Lower lobe of right lung (tissue), 2 donors: ENCODE results near the gene TNC. TPM values are rescaled to one million over a fixed set of nuclear protein-coding genes. Genes with fewer than 3 reads are reported as not detected.

Experiments used
- ATAC-seq, 2 donors: fragments of 200-7000 bp; cut with Tn5 transposase; one replicate each; pipeline ENCODE4 v1.9.1; 2020 to 2022; ENCODE audit warnings: mild to moderate bottlenecking in 2 of 2, moderate library complexity in 2 of 2
- DNase-seq: peaks from one replicate; pipeline ENCODE4 v3.0.0-alpha.2; 2020
- H3K27ac ChIP-seq: fragments of 200-600 bp; one replicate; pipeline ENCODE4 v1.8.0; 2022
- H3K27me3 ChIP-seq: fragments of 200-600 bp; one replicate; pipeline ENCODE4 v1.8.0; 2022; ENCODE audit warnings: low read depth
- H3K36me3 ChIP-seq: fragments of 200-600 bp; one replicate; pipeline ENCODE4 v1.8.0; 2022; ENCODE audit warnings: mild to moderate bottlenecking
- H3K4me1 ChIP-seq: fragments of 200-600 bp; one replicate; pipeline ENCODE4 v1.8.0; 2022
- H3K4me3 ChIP-seq: fragments of 200-600 bp; one replicate; pipeline ENCODE4 v1.8.0; 2022; ENCODE audit warnings: mild to moderate bottlenecking
- H3K9me3 ChIP-seq: fragments of 200-600 bp; one replicate; pipeline ENCODE4 v1.8.0; 2022
- CTCF ChIP-seq: fragments of 200-600 bp; IDR thresholded peaks from one replicate; pipeline ENCODE4 v1.8.0; 2022; ENCODE audit warnings: antibody characterized with exemption, mild to moderate bottlenecking
- intact Hi-C: fragments of 100-400 bp; cut with DNase I; formaldehyde crosslinking; loops from one replicate; pipeline ENCODE4 v1.11.0; 2022
- total RNA-seq: library from RNA; stranded (reverse); fragmentation: NEBNext Ultra II Directional; extraction: Animal tissue kit (Norgen Biotek cat#: 25700); gene quantifications from one replicate; pipeline ENCODE4 v1.2.1, GENCODE V29; 2021
- donor health status: DM: no; HTN: yes; CAD: no; lungs with severe emphysema.

TNC gene
- total RNA-seq, 1 donor from 2014 or later = 18.5 TPM

GRCh38 chr9:115116421-115117284 is 1.3 kb downstream of the TNC start:
- Histone ChIP-seq H3K36me3 (no peaks in the 10 kb centered on the region), H3K27me3 (peaks cover 32% of the 10 kb centered on the region), H3K4me3 (peak overlapping the region; percentile 7), H3K4me1 (peaks cover 19% of the 10 kb centered on the region), H3K27ac (no peak overlapping the region), H3K9me3 (no peaks in the 10 kb centered on the region)
- DNase-seq (no peak), ATAC-seq (no peak)
- TF ChIP-seq CTCF = no peak
- intact Hi-C loops = no loop called here

- no peak for TF ChIP-seq CTCF
- Histone ChIP-seq H3K9me3 (no peaks in the 10 kb centered on the region), H3K4me1 (peaks cover 19% of the 10 kb centered on the region), H3K36me3 (no peaks in the 10 kb centered on the region), H3K27me3 (peaks cover 32% of the 10 kb centered on the region), H3K4me3 (no peak overlapping the region), H3K27ac (no peak overlapping the region)
- DNase-seq (no peak), ATAC-seq (no peak)
- intact Hi-C loops = no loop called here
Measured at GRCh38 chr9:115115924-115116323, 2.0 kb downstream of the TNC start.

GRCh38 chr9:115115117-115115880 is 2.7 kb downstream of the TNC start:
- Histone ChIP-seq H3K4me1 (peaks cover 19% of the 10 kb centered on the region), H3K27me3 (peaks cover 32% of the 10 kb centered on the region), H3K9me3 (no peaks in the 10 kb centered on the region), H3K36me3 (no peaks in the 10 kb centered on the region), H3K27ac (no peak overlapping the region), H3K4me3 (no peak overlapping the region)
- DNase-seq (no peak), ATAC-seq (no peak)
- TF ChIP-seq CTCF = no peak
- intact Hi-C loops = no loop called here

- Histone ChIP-seq H3K4me1 (peaks cover 19% of the 10 kb centered on the region), H3K4me3 (no peak overlapping the region), H3K9me3 (no peaks in the 10 kb centered on the region), H3K36me3 (no peaks in the 10 kb centered on the region), H3K27ac (no peak overlapping the region), H3K27me3 (peaks cover 30% of the 10 kb centered on the region)
- intact Hi-C loops = no loop called here
- no peak for TF ChIP-seq CTCF
- ATAC-seq = no peak
- DNase-seq = no peak
Measured at GRCh38 chr9:115114546-115114945, 3.4 kb downstream of the TNC start.

- Histone ChIP-seq H3K9me3 (no peaks in the 10 kb centered on the region), H3K4me3 (no peak overlapping the region), H3K4me1 (peaks cover 17% of the 10 kb centered on the region), H3K36me3 (no peaks in the 10 kb centered on the region), H3K27me3 (peaks cover 26% of the 10 kb centered on the region), H3K27ac (no peak overlapping the region)
- ATAC-seq = no peak
- intact Hi-C loops = no loop called here
- DNase-seq = no peak
- no peak for TF ChIP-seq CTCF
Measured at GRCh38 chr9:115114084-115114483, 3.9 kb downstream of the TNC start.
